Dendritic cell treated with granulocyte-macrophage colony-stimulating factor and Interleukin-4, amounts not matched to agents 40 ng/mL and 50 ng/mL, for 4 days (primary cell): ENCODE data around the gene SLC25A29.
A peak's percentile ranks its signal among the peaks of the same experiment; 100 is the strongest.
"Not testable (repeated sequence)": the region's sequence is repeated elsewhere in the genome, so short reads cannot be mapped to it uniquely, and the experiment has no call there.

Experiments used
- H3K27ac Mint-ChIP-seq: one replicate; pipeline ENCODE4 v1.8.0; 2022; ENCODE audit warnings: mild to moderate bottlenecking, mixed read lengths
- H3K27me3 Mint-ChIP-seq: one replicate; pipeline ENCODE4 v1.8.0; 2022; ENCODE audit warnings: mild to moderate bottlenecking, mixed read lengths
- H3K36me3 Mint-ChIP-seq: one replicate; pipeline ENCODE4 v1.8.0; 2022; ENCODE audit warnings: low read depth, mixed read lengths
- H3K4me1 Mint-ChIP-seq: one replicate; pipeline ENCODE4 v1.8.0; 2022; ENCODE audit warnings: low read depth, mixed read lengths
- H3K4me3 Mint-ChIP-seq: one replicate; pipeline ENCODE4 v1.8.0; 2022; ENCODE audit warnings: mild to moderate bottlenecking, moderate library complexity, mixed read lengths
- H3K9me3 Mint-ChIP-seq: one replicate; pipeline ENCODE4 v1.8.0; 2022; ENCODE audit warnings: mixed read lengths
- intact Hi-C: fragments of 100-400 bp; cut with micrococcal nuclease; formaldehyde crosslinking; loops from one replicate; pipeline ENCODE4 v1.15.0; 2022

SLC25A29 gene

DNA sequence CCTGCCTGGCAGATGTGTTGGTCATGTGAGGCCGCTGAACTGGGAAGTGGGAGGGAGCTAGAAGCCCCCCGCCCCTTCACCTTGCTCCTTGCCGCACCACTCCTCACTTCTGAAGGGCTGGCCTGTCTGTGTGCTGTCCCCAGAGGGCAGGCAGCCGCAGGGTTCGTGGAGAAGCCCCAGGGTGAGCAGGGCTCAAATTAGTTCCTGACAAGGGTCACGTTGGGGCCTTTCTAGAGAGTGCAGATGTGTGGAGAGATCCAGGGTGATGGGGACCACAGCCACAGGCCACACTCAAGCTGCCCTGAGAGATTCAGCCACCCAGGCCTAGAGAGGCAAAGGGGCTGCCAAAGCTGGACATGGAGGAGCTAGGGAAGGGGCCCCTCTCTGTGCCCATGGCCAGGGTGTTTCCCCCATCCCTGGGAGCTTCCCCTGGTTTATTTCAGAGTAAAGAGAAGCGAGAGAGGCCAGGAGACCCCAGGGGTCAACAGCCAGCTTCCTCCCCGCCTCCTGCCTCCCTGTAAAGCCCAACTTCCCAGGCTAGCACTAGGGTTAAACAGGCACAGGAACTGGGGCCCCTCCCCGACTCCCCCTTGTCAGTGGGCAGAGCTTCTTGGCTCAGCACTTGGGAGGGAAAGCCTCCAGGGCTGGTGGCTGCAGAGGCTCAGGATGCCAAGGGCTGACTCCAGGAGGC, 16.2 kb downstream of the SLC25A29 start:
- H3K36me3 Mint-ChIP-seq, result peaks cover 52% of the 10 kb centered on the region
- no peak overlapping the region for H3K4me3 Mint-ChIP-seq
- no peak overlapping the region for H3K27ac Mint-ChIP-seq
- H3K4me1 Mint-ChIP-seq, result peaks cover 24% of the 10 kb centered on the region
- H3K27me3 Mint-ChIP-seq, result no peaks in the 10 kb centered on the region
- H3K9me3 Mint-ChIP-seq, result no peaks in the 10 kb centered on the region
- intact Hi-C loops, result loop anchor here (10.0 kb wide), 1 partner anchor 365 kb away; no protein-coding TSS in a partner anchor

GRCh38 chr14:100288382-100289185, 17.7 kb downstream of the SLC25A29 start:
- no peak overlapping the region for H3K27ac Mint-ChIP-seq
- intact Hi-C loops, result loop anchor here (10.0 kb wide), 1 partner anchor 366 kb away; no protein-coding TSS in a partner anchor
- peaks cover 30% of the 10 kb centered on the region for H3K4me1 Mint-ChIP-seq
- H3K27me3 Mint-ChIP-seq, result peaks cover 5% of the 10 kb centered on the region
- peaks cover 52% of the 10 kb centered on the region for H3K36me3 Mint-ChIP-seq
- no peak overlapping the region for H3K4me3 Mint-ChIP-seq
- H3K9me3 Mint-ChIP-seq, result no peaks in the 10 kb centered on the region

GRCh38 chr14:100287998-100288295, 18.3 kb downstream of the SLC25A29 start:
- Mint-ChIP-seq H3K4me1 (peaks cover 30% of the 10 kb centered on the region), H3K36me3 (peaks cover 52% of the 10 kb centered on the region)
- intact Hi-C loops, result loop anchor here (10.0 kb wide), 1 partner anchor 367 kb away; no protein-coding TSS in a partner anchor
- not testable (repeated sequence) for H3K27me3 Mint-ChIP-seq, H3K27ac Mint-ChIP-seq, H3K9me3 Mint-ChIP-seq, H3K4me3 Mint-ChIP-seq

- H3K27me3 Mint-ChIP-seq, result peaks cover 5% of the 10 kb centered on the region
- H3K27ac Mint-ChIP-seq, result no peak overlapping the region
- no peak overlapping the region for H3K4me3 Mint-ChIP-seq
- intact Hi-C loops, result loop anchor here (10.0 kb wide), 1 partner anchor 367 kb away; no protein-coding TSS in a partner anchor
- no peaks in the 10 kb centered on the region for H3K9me3 Mint-ChIP-seq
- H3K36me3 Mint-ChIP-seq, result peaks cover 52% of the 10 kb centered on the region
- peaks cover 30% of the 10 kb centered on the region for H3K4me1 Mint-ChIP-seq
Measured at GRCh38 chr14:100287202-100287997, 18.8 kb downstream of the SLC25A29 start.

DNA sequence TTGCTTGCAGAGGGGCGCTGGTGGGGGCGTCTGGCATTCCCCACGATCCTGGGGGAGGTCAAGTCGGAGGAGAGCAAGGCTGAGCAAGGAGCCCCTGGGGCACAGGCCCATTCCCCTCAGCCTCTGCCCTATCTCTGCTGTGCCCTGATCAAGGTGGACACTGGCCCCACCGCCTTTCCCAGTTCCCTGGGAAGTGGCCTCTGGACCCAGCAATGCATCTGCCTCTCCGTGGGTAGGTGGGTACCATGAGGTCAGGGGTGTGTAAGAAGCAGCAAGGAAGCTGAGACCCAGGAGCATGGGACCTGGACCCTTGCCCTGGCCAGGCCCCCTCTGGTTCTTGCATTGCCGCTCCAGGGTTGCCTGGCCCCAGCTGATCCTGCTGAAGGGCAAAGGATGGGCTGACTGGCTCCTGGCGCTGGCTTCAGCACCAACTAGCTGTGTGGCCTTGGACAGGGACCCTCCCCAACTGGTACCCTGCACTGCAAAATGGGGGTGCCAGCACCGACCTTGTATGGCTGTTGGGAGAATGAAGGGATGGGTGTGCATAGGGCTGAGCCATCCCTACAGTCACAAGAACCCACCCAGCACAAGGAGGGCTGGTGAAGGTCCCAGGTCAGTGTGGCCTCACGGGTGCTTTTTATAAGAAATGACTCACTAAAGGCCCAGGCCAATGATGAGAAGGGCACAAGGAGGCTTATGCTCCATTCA, 19.6 kb downstream of the SLC25A29 start:
- no peak overlapping the region for H3K4me3 Mint-ChIP-seq
- peaks cover 52% of the 10 kb centered on the region for H3K36me3 Mint-ChIP-seq
- intact Hi-C loops, result loop anchor here (10.0 kb wide), 1 partner anchor 368 kb away; no protein-coding TSS in a partner anchor
- peaks cover 30% of the 10 kb centered on the region for H3K4me1 Mint-ChIP-seq
- peaks cover 5% of the 10 kb centered on the region for H3K27me3 Mint-ChIP-seq
- H3K27ac Mint-ChIP-seq, result peak overlapping the region; percentile 77
- no peaks in the 10 kb centered on the region for H3K9me3 Mint-ChIP-seq

- H3K27ac Mint-ChIP-seq, result peak overlapping the region; percentile 77
- H3K4me3 Mint-ChIP-seq, result peak overlapping the region; percentile 77
- H3K27me3 Mint-ChIP-seq, result peaks cover 5% of the 10 kb centered on the region
- H3K9me3 Mint-ChIP-seq, result no peaks in the 10 kb centered on the region
- intact Hi-C loops, result loop anchor here (1.0 to 10.0 kb wide), 2 partner anchors 92 to 369 kb away; no protein-coding TSS in a partner anchor
- peaks cover 52% of the 10 kb centered on the region for H3K36me3 Mint-ChIP-seq
- H3K4me1 Mint-ChIP-seq, result peaks cover 27% of the 10 kb centered on the region
Measured at GRCh38 chr14:100285913-100286400, 20.3 kb downstream of the SLC25A29 start.

DNA sequence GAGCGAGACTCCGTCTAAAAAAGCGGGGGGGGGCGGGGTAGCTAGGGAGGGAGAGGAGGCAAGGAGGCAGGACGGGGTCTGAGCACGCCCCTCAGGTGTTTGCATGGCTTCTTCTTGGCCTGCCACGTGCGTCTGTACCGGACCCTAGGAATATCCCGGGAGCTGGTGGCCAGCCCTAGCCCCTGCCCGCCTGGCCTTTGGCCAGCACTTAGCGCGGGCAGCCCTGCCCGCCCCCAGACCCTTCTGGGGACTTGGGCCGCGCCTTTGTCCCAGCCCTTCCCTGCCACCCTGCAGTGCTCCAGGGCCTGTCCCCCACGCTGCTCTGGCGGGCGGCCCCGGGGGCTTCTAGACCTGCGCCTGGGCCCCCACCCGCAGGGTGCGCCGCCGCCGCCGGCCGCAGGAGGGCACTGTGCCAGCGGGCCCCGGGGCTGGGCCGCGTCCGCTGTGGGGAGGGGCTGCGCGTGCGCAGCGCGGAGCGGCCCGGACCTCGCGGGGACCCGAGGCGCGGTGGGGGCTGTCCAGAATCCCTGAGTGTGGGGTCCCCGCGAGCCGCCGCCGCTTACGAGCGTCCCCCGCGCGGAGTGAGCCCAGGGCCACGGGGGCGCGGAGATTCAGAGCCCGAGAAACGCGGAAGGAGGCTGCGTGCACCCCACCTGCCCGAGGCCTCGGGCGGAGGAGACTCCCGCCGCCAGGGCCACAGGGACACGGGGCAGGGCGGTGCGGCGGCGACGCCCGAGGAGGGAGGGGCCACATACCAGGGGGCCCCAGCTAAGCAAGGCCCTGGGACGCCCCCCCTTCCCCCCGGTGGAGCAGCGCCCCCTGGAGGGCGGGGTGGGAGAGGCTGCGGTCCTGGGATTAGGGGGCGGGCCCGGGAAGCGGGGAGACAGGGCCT, 21.0 kb downstream of the SLC25A29 start:
- peak overlapping the region; percentile 77 for H3K27ac Mint-ChIP-seq
- intact Hi-C loops, result loop anchor here (1.0 to 10.0 kb wide), 2 partner anchors 93 to 370 kb away; no protein-coding TSS in a partner anchor
- H3K27me3 Mint-ChIP-seq, result peaks cover 5% of the 10 kb centered on the region
- H3K36me3 Mint-ChIP-seq, result peaks cover 52% of the 10 kb centered on the region
- peaks cover 21% of the 10 kb centered on the region for H3K4me1 Mint-ChIP-seq
- no peaks in the 10 kb centered on the region for H3K9me3 Mint-ChIP-seq
- peak overlapping the region; percentile 77 for H3K4me3 Mint-ChIP-seq

DNA sequence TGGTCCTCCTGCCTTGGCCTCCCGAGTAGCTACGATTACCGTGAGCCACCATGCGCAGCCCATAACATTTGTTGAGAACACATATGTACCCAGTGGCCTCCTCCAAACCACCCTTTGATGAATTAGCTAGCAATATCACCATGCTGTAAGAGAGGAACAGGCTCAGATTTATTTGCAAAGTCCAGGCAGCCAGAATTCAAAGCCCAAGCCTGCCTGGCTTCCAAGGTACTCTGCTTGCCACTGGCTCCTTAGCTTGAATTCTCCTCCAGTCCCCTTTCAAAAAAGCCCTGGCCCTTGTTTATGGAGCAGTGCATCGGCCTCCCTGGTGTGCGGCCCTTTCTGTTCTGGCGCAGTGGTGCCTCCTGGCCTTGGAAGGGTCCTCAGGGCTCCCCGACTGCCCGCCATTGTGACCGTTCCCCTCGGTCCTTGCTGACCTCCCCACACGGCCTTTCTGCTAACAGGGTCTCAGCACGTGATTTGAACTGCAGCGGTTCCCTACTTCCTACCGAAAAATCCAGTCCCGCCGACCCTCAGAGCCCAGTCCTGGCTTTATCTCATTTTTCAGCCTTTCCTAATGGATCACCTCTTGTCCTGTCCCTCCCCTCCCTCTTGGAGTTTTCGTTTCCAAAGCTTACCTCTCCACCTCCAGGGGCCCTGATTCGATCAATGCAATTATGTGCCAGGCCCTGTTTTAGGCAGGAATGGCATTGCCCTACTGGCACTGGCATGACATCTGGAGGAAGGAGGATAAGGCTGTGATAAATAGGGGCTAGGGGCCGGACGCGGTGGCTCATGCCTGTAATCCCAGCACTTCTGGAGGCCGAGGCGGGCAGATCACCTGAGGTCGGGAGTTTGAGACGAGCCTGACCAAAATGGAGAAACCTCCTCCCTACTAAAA, 22.0 kb downstream of the SLC25A29 start:
- Mint-ChIP-seq H3K27ac (peak overlapping the region; percentile 77), H3K4me1 (peaks cover 24% of the 10 kb centered on the region), H3K9me3 (no peaks in the 10 kb centered on the region), H3K27me3 (peaks cover 5% of the 10 kb centered on the region), H3K4me3 (peak overlapping the region; percentile 77), H3K36me3 (peaks cover 52% of the 10 kb centered on the region)
- intact Hi-C loops, result loop anchor here (10.0 kb wide), 1 partner anchor 371 kb away; no protein-coding TSS in a partner anchor

- Mint-ChIP-seq H3K4me1 (peaks cover 32% of the 10 kb centered on the region), H3K36me3 (peaks cover 49% of the 10 kb centered on the region)
- H3K27me3 Mint-ChIP-seq, H3K9me3 Mint-ChIP-seq, H3K4me3 Mint-ChIP-seq, H3K27ac Mint-ChIP-seq: not testable (repeated sequence)
- intact Hi-C loops, result loop anchor here (10.0 kb wide), 1 partner anchor 371 kb away; no protein-coding TSS in a partner anchor
Measured at GRCh38 chr14:100283436-100283835, 22.8 kb downstream of the SLC25A29 start.

- H3K9me3 Mint-ChIP-seq, result no peaks in the 10 kb centered on the region
- peaks cover 34% of the 10 kb centered on the region for H3K4me1 Mint-ChIP-seq
- peaks cover 5% of the 10 kb centered on the region for H3K27me3 Mint-ChIP-seq
- H3K36me3 Mint-ChIP-seq, result peaks cover 53% of the 10 kb centered on the region
- no peak overlapping the region for H3K27ac Mint-ChIP-seq
- intact Hi-C loops, result loop anchor here (10.0 kb wide), 1 partner anchor 372 kb away; no protein-coding TSS in a partner anchor
- no peak overlapping the region for H3K4me3 Mint-ChIP-seq
Measured at GRCh38 chr14:100282766-100283419, 23.4 kb downstream of the SLC25A29 start.

DNA sequence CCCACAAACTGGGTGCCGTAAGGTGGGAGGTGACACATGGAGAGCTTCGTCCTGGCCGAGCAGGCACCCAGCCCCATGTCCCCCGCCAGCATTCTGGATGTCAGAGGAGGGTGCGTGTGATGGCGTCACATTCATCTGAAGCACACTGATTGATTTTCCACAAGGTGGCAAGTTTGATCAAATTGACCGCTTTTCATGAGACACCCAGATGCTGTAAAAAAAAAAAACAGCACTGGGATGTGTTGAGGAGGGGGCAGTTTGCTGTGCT, 24.2 kb downstream of the SLC25A29 start:
- H3K27ac Mint-ChIP-seq, result no peak overlapping the region
- intact Hi-C loops, result loop anchor here (10.0 kb wide), 1 partner anchor 373 kb away; no protein-coding TSS in a partner anchor
- H3K36me3 Mint-ChIP-seq, result peaks cover 61% of the 10 kb centered on the region
- H3K4me3 Mint-ChIP-seq, result no peak overlapping the region
- H3K4me1 Mint-ChIP-seq, result peaks cover 39% of the 10 kb centered on the region
- peaks cover 5% of the 10 kb centered on the region for H3K27me3 Mint-ChIP-seq
- H3K9me3 Mint-ChIP-seq, result no peaks in the 10 kb centered on the region
